ENCODE results near the gene DIP2B.
A peak's percentile ranks its signal among the peaks of the same experiment; 100 is the strongest.

DIP2B gene

GRCh38 chr12:50615145-50615906 is 110.5 kb downstream of the DIP2B start:
- no peak for DNase-seq

GRCh38 chr12:50615907-50616296 is 111.1 kb downstream of the DIP2B start:
- no peak for DNase-seq

DNA sequence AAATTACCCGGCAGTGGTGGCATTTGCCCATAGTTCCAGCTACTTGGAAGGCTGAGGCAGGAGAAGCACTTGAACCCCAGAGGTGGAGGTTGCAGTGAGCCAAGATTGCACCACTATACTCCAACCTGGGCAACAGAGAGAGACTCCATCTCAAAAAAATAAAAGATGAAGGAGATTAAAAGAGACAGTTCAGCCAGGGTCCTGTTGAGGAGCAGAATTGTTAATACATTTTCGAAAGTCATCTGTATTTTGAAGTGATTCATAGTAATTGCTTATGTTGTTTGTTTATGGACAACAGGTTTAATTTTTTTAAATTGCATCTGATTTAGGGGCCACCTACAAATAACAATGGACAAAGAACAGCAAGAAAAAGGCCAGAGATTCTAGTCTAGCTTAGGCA is 112.9 kb downstream of the DIP2B start:
- no peak for DNase-seq

GRCh38 chr12:50618864-50619609 is 114.3 kb downstream of the DIP2B start:
- DNase-seq = no peak

DNA sequence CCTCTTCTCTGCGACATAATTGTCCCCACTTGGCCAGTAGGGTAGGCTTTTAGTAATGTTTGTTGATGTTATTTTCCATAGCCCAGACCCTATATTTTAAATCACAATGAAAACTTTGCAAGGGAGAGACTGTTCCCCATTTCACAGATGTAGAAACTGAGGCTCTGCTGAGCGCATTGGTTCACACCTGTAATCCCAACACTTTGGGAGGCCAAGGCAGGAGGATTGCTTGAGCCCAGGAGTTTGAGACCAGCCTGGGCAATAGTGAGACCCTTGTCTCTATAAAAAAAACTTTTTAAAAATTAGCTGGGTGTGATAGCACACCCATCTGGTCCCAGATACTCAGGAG is 114.8 kb downstream of the DIP2B start:
- no peak for DNase-seq

GRCh38 chr12:50620109-50620977 is 115.6 kb downstream of the DIP2B start:
- DNase-seq = peak; percentile 89 to 91

DNA sequence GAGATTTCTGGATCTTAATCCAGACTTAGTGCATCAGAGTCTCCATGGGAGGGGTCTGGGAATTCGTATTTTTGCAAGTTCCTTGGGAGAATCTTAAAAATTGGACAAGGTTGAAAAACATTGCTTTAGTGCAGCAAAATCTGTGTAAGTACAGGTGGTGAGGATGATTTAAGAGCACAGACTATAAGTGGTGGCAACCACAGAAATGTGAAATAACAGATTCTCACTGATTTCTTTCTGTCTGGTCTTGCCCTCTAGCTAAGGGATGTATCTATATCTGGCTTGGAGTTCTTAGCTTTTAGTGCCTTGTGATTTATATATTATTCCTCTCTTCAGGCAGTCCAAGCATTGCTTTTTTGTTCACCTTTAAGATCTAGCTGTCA is 116.2 kb downstream of the DIP2B start:
- DNase-seq = no peak

DNA sequence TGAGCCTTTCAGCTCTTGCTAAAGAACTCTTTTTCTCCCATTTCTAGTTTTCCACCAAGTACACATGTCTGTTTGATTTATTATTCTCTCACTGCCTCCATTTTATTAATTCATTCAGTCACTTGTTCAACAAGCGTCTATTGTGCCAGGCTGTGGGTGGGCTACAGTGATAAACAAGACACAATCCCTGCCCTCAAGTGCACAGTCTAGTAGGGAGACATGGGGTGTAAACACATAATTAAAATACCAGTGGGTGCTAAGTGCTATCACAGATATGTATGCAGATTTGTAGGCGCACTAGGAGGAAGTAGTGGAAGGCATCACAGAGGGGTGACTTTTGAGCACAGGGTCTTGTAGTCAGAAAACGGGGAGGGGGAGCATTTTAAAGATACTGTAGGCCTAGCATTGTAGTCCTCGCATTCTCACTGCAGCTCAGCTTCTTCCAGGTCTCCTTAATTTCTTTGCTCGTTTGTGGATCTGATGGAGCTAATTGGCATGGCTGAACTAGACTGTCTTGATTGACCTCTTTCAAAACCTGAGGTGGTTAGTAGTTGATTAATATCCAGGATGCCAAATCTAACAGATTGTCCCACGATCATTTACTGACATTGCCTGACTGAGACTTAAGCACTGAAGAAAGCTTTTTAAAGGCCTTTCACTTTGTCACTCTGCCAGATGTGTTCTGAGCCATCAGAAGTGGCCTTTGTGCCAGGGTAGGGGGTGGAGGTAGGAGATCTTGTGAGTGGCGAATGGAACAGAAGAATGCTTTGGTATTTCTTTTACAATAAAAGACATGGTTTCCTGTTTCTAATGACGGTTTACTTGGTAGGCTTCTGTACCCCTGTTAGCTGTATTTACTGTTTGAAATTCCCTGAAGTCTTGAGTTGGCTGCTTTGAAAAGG is 116.9 kb downstream of the DIP2B start:
- peak in 1 of 2 experiments; percentile 36 for DNase-seq

DNA sequence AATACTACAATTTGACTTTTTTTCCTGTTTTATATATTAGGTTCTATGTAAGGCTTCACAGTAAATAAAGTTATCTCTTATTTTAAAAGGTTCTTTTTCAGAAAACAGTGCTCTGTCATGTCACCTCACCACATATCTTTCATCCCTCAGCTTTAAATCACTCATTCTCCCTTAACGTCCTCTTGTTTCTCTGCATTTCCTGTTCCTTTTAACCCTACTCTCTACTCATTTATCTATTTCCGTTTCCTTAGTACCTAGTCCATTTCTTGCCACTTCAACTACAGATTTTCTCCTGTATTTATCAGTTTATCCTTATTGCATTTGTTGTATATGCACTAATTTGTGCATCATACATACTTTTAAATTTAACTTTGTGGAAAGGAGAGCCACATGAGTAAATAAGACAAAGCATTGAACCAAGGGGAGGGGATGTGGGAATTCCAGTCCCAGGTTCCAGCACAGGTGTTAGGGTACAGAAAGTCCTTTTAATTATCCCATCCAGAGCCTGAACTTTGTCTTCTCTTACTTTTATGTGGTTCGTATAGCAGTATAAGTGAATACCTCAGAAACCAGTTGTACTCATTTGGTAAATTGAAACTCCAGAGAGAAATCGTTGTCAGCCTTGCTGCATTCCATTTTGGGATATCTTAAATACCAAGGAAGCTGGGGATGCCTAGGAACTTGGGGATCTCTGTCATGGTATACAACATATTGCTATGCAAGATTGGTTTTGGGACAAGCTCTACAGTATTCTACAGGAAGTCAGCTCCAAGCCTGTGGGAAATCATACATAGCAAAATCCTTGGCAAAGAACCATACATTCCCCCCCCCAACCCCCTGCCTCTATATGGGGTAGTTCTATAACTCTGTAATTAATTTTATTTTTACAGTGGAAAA is 120.5 kb downstream of the DIP2B start:
- DNase-seq = no peak

GRCh38 chr12:50626026-50626425 is 121.2 kb downstream of the DIP2B start:
- no peak for DNase-seq

DNA sequence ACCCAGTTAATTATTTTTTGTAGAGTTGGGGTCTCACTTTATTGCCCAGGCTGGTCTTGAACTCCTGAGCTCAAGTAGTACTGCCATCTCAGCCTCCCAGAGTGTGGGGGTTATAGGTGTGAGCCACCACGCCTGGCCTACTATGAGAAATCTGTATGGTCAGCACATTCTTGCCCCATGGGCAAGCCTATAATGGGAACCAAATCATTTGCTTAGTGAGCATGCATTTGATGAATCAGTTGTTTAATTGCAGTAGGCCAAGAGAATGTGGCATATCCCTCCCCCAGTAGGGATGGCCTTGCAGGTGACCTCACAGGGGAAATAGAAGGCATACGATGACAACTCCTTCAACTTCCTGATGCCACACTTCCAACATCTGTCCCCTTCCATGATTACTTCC is 122.7 kb downstream of the DIP2B start:
- no peak for DNase-seq

GRCh38 chr12:50628394-50628793 is 123.6 kb downstream of the DIP2B start:
- no peak for DNase-seq

GRCh38 chr12:50633955-50634354 is 129.2 kb downstream of the DIP2B start:
- DNase-seq = no peak

DNA sequence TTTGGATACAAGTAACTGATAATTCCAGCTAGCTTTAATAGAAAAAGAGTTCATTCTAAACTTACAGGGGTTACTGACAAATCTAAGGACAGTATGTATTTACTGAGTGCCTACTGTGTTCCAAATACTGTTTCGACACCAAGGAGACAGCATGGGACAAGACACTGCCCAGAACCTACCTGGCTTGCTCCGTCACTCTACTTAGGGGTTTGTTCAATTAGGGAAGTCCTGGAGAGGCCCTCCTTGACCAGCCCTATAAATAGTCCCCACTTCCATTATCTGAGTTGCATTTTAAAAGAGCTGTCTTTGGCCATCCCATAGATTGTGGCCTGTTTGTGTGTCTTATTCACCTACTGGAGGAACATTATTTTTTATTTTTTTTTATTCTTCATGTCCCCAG is 129.6 kb downstream of the DIP2B start:
- DNase-seq = no peak

GRCh38 chr12:50635364-50635763 is 130.6 kb downstream of the DIP2B start:
- no peak for DNase-seq

DNA sequence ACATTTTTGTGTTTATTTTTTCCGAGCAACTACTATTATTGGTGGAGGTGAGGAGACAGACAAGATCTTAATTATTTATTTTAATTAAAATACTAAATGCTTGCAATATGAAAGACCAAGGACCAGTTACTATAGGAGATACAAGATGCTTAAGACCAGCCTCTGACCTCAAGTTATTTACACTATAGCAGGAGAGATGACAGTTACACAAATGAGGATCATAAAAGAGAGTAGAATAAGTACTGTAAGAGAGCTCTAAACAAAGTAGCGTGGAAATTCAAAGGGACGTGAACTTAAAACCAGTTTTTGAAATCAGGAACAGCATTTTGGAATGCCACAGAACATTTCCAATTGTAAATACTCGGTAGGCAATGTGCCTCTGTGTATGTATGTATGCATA is 131.1 kb downstream of the DIP2B start:
- no peak for DNase-seq

DNA sequence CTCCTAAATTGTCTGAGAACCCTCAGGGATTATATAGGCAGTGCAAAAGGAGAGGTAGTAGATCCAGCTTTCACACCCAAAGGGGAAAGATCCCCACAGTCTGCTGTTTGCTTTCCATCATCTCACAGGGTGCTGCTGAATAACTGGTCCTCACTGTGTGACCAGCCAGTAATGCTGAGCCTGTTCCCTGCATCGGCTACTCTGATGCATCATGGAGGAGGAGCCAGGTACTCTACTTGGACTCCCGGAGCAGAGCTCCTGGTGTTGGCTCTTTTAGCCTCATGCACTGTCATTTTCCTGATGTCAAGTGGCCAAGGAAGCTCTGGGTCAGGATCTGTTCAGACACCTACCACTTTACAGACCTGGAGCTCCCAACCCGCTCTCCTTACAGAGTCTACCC is 131.7 kb downstream of the DIP2B start:
- DNase-seq = no peak

GRCh38 chr12:50637870-50638481 is 133.2 kb downstream of the DIP2B start:
- peak in 1 of 2 experiments; percentile 44 for DNase-seq

- DNase-seq = no peak
These were observed 133.7 kb downstream of the DIP2B start for GRCh38 chr12:50638482-50638880.

- DNase-seq = no peak
These were observed 134.9 kb downstream of the DIP2B start for GRCh38 chr12:50639721-50640120.
